ENCODE data around the gene TFDP1.
"Not testable (repeated sequence)": the region's sequence is repeated elsewhere in the genome, so short reads cannot be mapped to it uniquely, and the experiment has no call there.

Gene TFDP1

GRCh38 chr13:113576597-113576996, 8.0 kb upstream of the TFDP1 start:
- no peak for DNase-seq

- no peak for DNase-seq
Measured at GRCh38 chr13:113577881-113578435, 6.6 kb upstream of the TFDP1 start.

GRCh38 chr13:113579686-113580085, 4.9 kb upstream of the TFDP1 start:
- DNase-seq: no peak

- no peak for DNase-seq
Measured at GRCh38 chr13:113581871-113582270, 2.7 kb upstream of the TFDP1 start.

- no peak for DNase-seq
Measured at GRCh38 chr13:113582841-113583631, 1.5 kb upstream of the TFDP1 start.

- DNase-seq: no peak
Measured at GRCh38 chr13:113584870-113585671, 518 bp downstream of the TFDP1 start.

- no peak for DNase-seq
Measured at GRCh38 chr13:113585896-113586295, 1.3 kb downstream of the TFDP1 start.

GRCh38 chr13:113586661-113587479, 2.3 kb downstream of the TFDP1 start:
- no peak for DNase-seq

- DNase-seq: no peak
Measured at GRCh38 chr13:113588394-113589111, 4.0 kb downstream of the TFDP1 start.

GRCh38 chr13:113589251-113589960, 4.9 kb downstream of the TFDP1 start:
- no peak for DNase-seq

- no peak for DNase-seq
Measured at GRCh38 chr13:113589961-113590339, 5.4 kb downstream of the TFDP1 start.

- no peak for DNase-seq
Measured at GRCh38 chr13:113591750-113592149, 7.2 kb downstream of the TFDP1 start.

GRCh38 chr13:113592571-113592970, 8.0 kb downstream of the TFDP1 start:
- DNase-seq: no peak

- DNase-seq: not testable (repeated sequence)
Measured at GRCh38 chr13:113594066-113594821, 9.7 kb downstream of the TFDP1 start.

GRCh38 chr13:113595131-113595530, 10.6 kb downstream of the TFDP1 start:
- DNase-seq: no peak

- DNase-seq: no peak
Measured at GRCh38 chr13:113596321-113597200, 12.0 kb downstream of the TFDP1 start.

GRCh38 chr13:113597391-113598080, 13.0 kb downstream of the TFDP1 start:
- no peak for DNase-seq

- no peak for DNase-seq
Measured at GRCh38 chr13:113598081-113598410, 13.5 kb downstream of the TFDP1 start.

GRCh38 chr13:113598481-113598880, 13.9 kb downstream of the TFDP1 start:
- no peak for DNase-seq

Data from NCI-H1092 (cell line).